CD1c-positive myeloid dendritic cell (primary cell): ENCODE data around the gene VCL.
"Not testable (repeated sequence)": the region's sequence is repeated elsewhere in the genome, so short reads cannot be mapped to it uniquely, and the experiment has no call there.

Experiments
- DNase-seq: peaks from one replicate; pipeline ENCODE4 v3.0.0-alpha.2; 2016; ENCODE audit errors: extremely low spot score

VCL gene

GRCh38 chr10:73971636-73972354, 26.1 kb upstream of the VCL start:
- no peak for DNase-seq

GRCh38 chr10:73973427-73973826, 24.5 kb upstream of the VCL start:
- no peak for DNase-seq

- no peak for DNase-seq
Measured at GRCh38 chr10:73974309-73974946, 23.5 kb upstream of the VCL start.

GRCh38 chr10:73975388-73975787, 22.5 kb upstream of the VCL start:
- DNase-seq, result no peak

GRCh38 chr10:73979141-73979808, 18.6 kb upstream of the VCL start:
- peak; percentile 46 for DNase-seq

- DNase-seq, result peak; percentile 70
Measured at GRCh38 chr10:73979809-73980433, 18.0 kb upstream of the VCL start.

GRCh38 chr10:73981812-73982211, 16.1 kb upstream of the VCL start:
- DNase-seq, result no peak

- DNase-seq, result peak; percentile 49
Measured at GRCh38 chr10:73983096-73984047, 14.5 kb upstream of the VCL start.

GRCh38 chr10:73989594-73990150, 8.2 kb upstream of the VCL start:
- DNase-seq, result no peak

GRCh38 chr10:73991203-73991883, 6.6 kb upstream of the VCL start:
- no peak for DNase-seq

GRCh38 chr10:73991884-73992245, 6.1 kb upstream of the VCL start:
- DNase-seq, result peak; percentile 86

- peak; percentile 83 for DNase-seq
Measured at GRCh38 chr10:73992899-73993788, 4.8 kb upstream of the VCL start.

GRCh38 chr10:73995035-73995358, 2.9 kb upstream of the VCL start:
- no peak for DNase-seq

GRCh38 chr10:73997461-73997786, 492 bp upstream of the VCL start:
- DNase-seq, result no peak

- peak; percentile 63 for DNase-seq
Measured at GRCh38 chr10:73998623-73998928, 660 bp downstream of the VCL start.

- peak; percentile 26 for DNase-seq
Measured at GRCh38 chr10:73998929-73999691, 1.2 kb downstream of the VCL start.

- no peak for DNase-seq
Measured at GRCh38 chr10:73999703-74000102, 1.8 kb downstream of the VCL start.

GRCh38 chr10:74000244-74000643, 2.3 kb downstream of the VCL start:
- not testable (repeated sequence) for DNase-seq
